ENCODE measurements around the gene WASL.

Gene WASL

DNA sequence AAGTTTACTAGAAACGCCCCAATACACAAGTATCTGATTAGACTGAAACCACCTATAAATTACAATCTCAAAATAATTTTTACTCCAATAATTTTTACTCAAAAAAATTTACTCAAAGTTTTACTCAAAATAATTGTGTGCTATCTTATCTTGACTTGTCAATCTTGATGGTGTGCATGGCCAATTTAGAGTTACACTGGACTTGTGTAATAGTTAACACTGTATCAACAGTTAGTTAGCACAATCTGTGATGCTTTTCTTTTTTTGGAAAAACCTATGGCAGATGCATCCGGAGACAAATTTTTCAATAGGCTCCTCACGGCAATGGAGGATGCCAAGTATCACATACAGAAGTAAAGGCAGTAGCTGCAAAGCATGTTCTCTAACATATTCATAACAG lies 68.2 kb downstream of the WASL start:
- Histone ChIP-seq H3K36me3 (ENCODE audit: insufficient read depth, low read length) (0 out of 2 replicates have a peak, but pooled peaks cover 3% of the 10 kb centered on the region), H3K9ac (ENCODE audit: low read depth, low read length) (no peak overlapping the region), H3K4me1 (ENCODE audit: insufficient read depth, low read length) (no peaks in the 10 kb centered on the region; the same call in 1 of the 2 replicates)

GRCh38 chr7:123679614-123680013 lies 69.2 kb downstream of the WASL start:
- no peaks in the 10 kb centered on the region for H3K9me3 ChIP-seq (ENCODE audit: control insufficient read depth, insufficient read depth, low read length)
- 0 out of 2 replicates have a peak, but pooled peaks cover 3% of the 10 kb centered on the region for H3K36me3 ChIP-seq (ENCODE audit: insufficient read depth, low read length)
- H3K4me1 ChIP-seq (ENCODE audit: insufficient read depth, low read length) = no peaks in the 10 kb centered on the region; the same call in 1 of the 2 replicates
- no peak overlapping the region for H3K9ac ChIP-seq (ENCODE audit: low read depth, low read length)

More for the DNA sequence above, 68.2 kb downstream of the WASL start:
- no peaks in the 10 kb centered on the region for H3K9me3 ChIP-seq (ENCODE audit: control insufficient read depth, insufficient read depth, low read length)

GRCh38 chr7:123677061-123677715 lies 71.6 kb downstream of the WASL start:
- H3K36me3 ChIP-seq (ENCODE audit: insufficient read depth, low read length) = 0 out of 2 replicates have a peak, but pooled peaks cover 3% of the 10 kb centered on the region
- no peaks in the 10 kb centered on the region for H3K9me3 ChIP-seq (ENCODE audit: control insufficient read depth, insufficient read depth, low read length)
- no peaks in the 10 kb centered on the region for H3K4me1 ChIP-seq (ENCODE audit: insufficient read depth, low read length)
- H3K9ac ChIP-seq (ENCODE audit: low read depth, low read length) = no peak overlapping the region

DNA sequence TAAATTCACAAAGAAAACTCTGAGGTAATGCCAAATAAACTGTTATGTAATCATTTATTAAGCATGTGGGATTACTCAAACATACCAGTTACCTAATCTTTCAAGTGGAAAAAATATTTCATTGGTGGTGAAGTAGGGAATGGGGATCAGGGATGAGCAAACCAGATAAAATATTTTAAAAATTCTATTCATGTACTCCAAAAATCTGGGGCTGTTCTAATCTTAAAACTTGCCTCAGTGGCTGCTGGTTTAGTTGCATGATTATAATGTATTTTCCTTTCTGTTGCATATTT lies 73.7 kb downstream of the WASL start:
- H3K9me3 ChIP-seq (ENCODE audit: control insufficient read depth, insufficient read depth, low read length) = no peaks in the 10 kb centered on the region
- H3K36me3 ChIP-seq (ENCODE audit: insufficient read depth, low read length) = no peaks in the 10 kb centered on the region
- no peaks in the 10 kb centered on the region for H3K4me1 ChIP-seq (ENCODE audit: insufficient read depth, low read length)
- H3K9ac ChIP-seq (ENCODE audit: low read depth, low read length) = no peak overlapping the region

DNA sequence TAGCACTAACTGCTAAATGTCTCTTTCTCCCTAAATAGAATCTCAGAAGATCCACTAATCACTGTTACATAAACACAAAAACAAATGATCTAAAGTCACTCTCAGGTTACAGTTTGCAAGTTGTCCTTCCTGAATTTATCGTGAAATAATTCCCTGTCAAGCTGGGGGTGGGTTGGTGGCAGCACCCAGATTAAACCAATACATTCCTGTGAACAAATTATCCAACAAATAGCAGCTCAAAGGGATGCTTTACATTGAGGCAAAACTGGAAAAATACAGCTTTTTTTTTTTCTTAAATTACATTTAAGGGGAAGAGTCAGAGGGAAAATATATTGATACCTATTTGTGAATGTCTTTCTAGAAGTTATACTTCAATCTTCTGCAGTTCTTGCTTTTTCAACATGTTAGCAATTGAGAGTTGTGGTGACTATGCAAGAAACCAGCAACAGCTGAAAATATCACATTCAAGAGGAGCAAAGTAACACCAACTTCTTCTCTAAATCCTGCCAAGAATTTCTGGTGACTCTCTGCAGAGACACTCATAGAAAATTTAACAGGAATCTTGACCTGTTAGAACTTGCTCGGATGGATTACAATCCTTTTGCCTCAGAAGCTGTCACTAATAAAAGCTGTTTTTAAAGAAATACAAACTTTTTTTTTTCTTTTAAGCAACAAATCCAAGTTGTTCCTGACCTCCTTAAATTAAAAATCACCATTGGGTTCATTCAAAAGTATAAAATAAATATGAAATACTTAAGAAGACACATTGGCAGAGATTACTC lies 74.2 kb downstream of the WASL start:
- no peak overlapping the region for H3K9ac ChIP-seq (ENCODE audit: low read depth, low read length)
- H3K9me3 ChIP-seq (ENCODE audit: control insufficient read depth, insufficient read depth, low read length) = no peaks in the 10 kb centered on the region
- H3K4me1 ChIP-seq (ENCODE audit: insufficient read depth, low read length) = no peaks in the 10 kb centered on the region
- H3K36me3 ChIP-seq (ENCODE audit: insufficient read depth, low read length) = no peaks in the 10 kb centered on the region

DNA sequence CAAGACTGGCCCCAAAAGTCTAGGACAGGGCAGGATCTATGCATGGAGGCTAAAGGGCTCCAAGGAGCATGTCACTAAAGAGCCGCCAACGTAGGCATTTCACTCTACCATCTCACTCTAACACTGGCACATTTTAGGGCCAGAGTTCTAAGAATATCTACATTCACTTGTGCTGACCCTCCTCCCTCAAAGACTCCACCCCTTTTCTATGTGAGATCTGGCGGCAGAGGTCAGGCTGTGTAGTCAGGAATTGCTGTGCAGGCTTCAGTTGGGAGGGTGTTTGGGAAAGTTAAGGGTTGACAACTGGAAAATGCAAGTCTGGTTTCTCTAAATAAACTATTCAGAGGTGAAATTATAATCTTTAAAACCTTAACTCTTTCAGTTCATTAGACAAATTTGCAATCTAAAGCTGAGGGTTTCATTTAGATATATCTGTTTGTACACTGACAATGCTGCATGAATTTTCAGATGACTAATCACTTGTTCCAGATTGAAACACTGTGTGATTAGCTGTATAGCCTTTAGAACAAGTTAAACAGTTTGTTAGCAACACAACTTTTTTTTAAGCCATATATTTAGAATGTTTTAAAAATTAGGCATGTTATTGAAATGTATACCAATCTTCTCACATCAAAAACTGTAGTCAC lies 74.9 kb downstream of the WASL start:
- H3K9ac ChIP-seq (ENCODE audit: low read depth, low read length) = no peak overlapping the region
- H3K9me3 ChIP-seq (ENCODE audit: control insufficient read depth, insufficient read depth, low read length) = no peaks in the 10 kb centered on the region
- H3K36me3 ChIP-seq (ENCODE audit: insufficient read depth, low read length) = no peaks in the 10 kb centered on the region
- no peaks in the 10 kb centered on the region for H3K4me1 ChIP-seq (ENCODE audit: insufficient read depth, low read length)

DNA sequence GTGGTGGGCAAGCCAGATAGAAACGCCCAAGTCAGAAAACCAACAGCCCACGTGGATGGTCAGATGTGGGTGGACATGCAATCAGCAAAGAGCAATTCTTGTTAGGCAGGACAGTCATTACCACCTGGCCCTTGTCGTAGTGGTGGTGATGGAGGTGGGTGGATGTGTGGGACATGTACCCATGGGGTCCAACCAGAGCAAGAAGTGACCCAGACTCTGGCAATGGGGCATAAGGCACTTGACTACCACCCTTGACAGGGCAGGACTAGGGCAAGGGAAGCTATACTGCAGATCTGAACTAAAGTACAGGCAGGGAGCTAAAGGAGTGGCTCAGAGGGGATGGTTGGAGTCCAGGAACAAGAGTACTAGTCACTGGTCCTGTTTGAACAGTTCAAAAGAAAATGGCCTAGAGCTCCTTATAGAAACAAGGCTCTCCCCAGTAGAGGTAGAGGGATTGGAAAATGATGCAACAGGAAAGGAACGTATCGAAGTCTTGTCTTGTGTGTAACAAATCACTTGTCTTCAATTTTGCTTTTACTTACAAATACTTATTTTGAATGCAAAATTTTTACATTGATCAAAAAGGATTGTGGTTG lies 75.6 kb downstream of the WASL start:
- Histone ChIP-seq H3K36me3 (ENCODE audit: insufficient read depth, low read length) (no peaks in the 10 kb centered on the region), H3K9me3 (ENCODE audit: control insufficient read depth, insufficient read depth, low read length) (no peaks in the 10 kb centered on the region), H3K4me1 (ENCODE audit: insufficient read depth, low read length) (no peaks in the 10 kb centered on the region), H3K9ac (ENCODE audit: low read depth, low read length) (no peak overlapping the region)

DNA sequence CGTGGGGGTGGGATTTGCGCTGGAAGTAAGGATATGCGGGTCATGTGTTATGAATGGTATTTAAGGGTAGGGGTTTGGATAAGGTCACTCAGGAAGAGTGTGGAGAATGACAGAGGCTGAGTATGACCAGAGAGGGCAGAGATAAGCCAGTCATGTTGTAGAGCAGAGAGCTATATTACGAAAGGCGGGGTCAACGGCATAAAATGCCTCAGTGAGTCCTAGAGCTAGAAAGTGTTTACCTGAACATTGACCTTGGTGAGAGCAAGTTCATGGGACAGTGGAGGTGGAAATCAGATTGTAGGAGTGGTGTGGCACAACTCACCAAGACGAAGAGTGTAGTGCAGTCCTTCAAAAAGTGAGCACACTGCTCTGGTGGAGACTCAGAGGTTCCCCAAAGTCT lies 79.3 kb downstream of the WASL start:
- Histone ChIP-seq H3K9me3 (ENCODE audit: control insufficient read depth, insufficient read depth, low read length) (no peaks in the 10 kb centered on the region), H3K36me3 (ENCODE audit: insufficient read depth, low read length) (no peaks in the 10 kb centered on the region), H3K9ac (ENCODE audit: low read depth, low read length) (no peak overlapping the region), H3K4me1 (ENCODE audit: insufficient read depth, low read length) (no peaks in the 10 kb centered on the region)

DNA sequence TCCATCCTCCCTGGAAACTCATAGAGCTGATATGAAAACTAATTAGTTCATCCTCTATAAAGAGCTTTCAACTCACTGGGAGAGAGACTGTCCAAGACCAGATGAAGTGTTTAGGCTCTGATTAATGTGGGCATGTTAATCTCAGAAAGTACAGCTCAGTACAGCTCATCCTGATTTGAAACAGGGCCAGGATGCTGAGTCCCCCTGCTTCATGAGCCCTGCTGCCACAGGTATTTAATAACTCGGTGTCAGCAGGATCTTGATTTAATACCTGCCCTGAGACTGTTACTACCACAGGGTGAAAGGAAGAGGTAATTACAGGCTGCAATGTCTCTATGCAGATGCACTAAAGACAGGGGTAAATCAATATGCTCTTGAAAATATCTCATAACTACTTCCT lies 82.3 kb downstream of the WASL start:
- H3K9ac ChIP-seq (ENCODE audit: low read depth, low read length) = no peak overlapping the region
- H3K4me1 ChIP-seq (ENCODE audit: insufficient read depth, low read length) = no peaks in the 10 kb centered on the region
- no peaks in the 10 kb centered on the region for H3K36me3 ChIP-seq (ENCODE audit: insufficient read depth, low read length)
- H3K9me3 ChIP-seq (ENCODE audit: control insufficient read depth, insufficient read depth, low read length) = no peaks in the 10 kb centered on the region

- Histone ChIP-seq H3K4me1 (ENCODE audit: insufficient read depth, low read length) (no peaks in the 10 kb centered on the region), H3K9ac (ENCODE audit: low read depth, low read length) (no peak overlapping the region), H3K36me3 (ENCODE audit: insufficient read depth, low read length) (no peaks in the 10 kb centered on the region), H3K9me3 (ENCODE audit: control insufficient read depth, insufficient read depth, low read length) (no peaks in the 10 kb centered on the region)
Measured at GRCh38 chr7:123665896-123666295, 82.9 kb downstream of the WASL start.

GRCh38 chr7:123665157-123665556 lies 83.6 kb downstream of the WASL start:
- Histone ChIP-seq H3K9me3 (ENCODE audit: control insufficient read depth, insufficient read depth, low read length) (no peaks in the 10 kb centered on the region), H3K9ac (ENCODE audit: low read depth, low read length) (no peak overlapping the region), H3K4me1 (ENCODE audit: insufficient read depth, low read length) (no peaks in the 10 kb centered on the region), H3K36me3 (ENCODE audit: insufficient read depth, low read length) (no peaks in the 10 kb centered on the region)

GRCh38 chr7:123663200-123663599 lies 85.6 kb downstream of the WASL start:
- H3K9me3 ChIP-seq (ENCODE audit: control insufficient read depth, insufficient read depth, low read length) = no peaks in the 10 kb centered on the region
- H3K36me3 ChIP-seq (ENCODE audit: insufficient read depth, low read length) = no peaks in the 10 kb centered on the region
- H3K4me1 ChIP-seq (ENCODE audit: insufficient read depth, low read length) = no peaks in the 10 kb centered on the region
- H3K9ac ChIP-seq (ENCODE audit: low read depth, low read length) = no peak overlapping the region

DNA sequence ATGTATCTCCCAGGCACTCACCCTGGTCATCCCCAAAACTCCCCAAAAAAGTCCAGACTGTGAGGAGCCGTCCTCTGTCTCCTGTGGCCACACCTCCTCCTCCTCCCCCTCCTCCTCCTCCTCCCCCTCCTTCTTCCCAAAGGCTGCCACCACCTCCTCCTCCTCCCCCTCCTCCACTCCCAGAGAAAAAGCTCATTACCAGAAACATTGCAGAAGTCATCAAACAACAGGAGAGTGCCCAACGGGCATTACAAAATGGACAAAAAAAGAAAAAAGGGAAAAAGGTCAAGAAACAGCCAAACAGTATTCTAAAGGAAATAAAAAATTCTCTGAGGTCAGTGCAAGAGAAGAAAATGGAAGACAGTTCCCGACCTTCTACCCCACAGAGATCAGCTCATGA lies 86.0 kb downstream of the WASL start:
- no peak overlapping the region for H3K9ac ChIP-seq (ENCODE audit: low read depth, low read length)
- no peaks in the 10 kb centered on the region for H3K9me3 ChIP-seq (ENCODE audit: control insufficient read depth, insufficient read depth, low read length)
- no peaks in the 10 kb centered on the region for H3K4me1 ChIP-seq (ENCODE audit: insufficient read depth, low read length)
- no peaks in the 10 kb centered on the region for H3K36me3 ChIP-seq (ENCODE audit: insufficient read depth, low read length)

GRCh38 chr7:123662293-123662692 lies 86.5 kb downstream of the WASL start:
- Histone ChIP-seq H3K36me3 (ENCODE audit: insufficient read depth, low read length) (no peaks in the 10 kb centered on the region), H3K9me3 (ENCODE audit: control insufficient read depth, insufficient read depth, low read length) (no peaks in the 10 kb centered on the region), H3K9ac (ENCODE audit: low read depth, low read length) (no peak overlapping the region), H3K4me1 (ENCODE audit: insufficient read depth, low read length) (no peaks in the 10 kb centered on the region)
